Stomach (tissue), 4 donors: ENCODE measurements around the gene CACNA1H.

Experiments used
- POLR2A ChIP-seq, 4 donors: fragments of 450-650 bp; IDR thresholded peaks; one replicate each; pipeline ENCODE4 v1.6.1; 2016; ENCODE audit warnings: antibody characterized with exemption in 4 of 4, control low read depth in 2 of 4, mild to moderate bottlenecking in 1 of 4, moderate library complexity in 1 of 4
- TF ChIP-seq, protein P1 (sequence below), 7 experiments: fragments of 450-650 bp in 4 of 7; fragments of 200-600 bp in 3 of 7; sonication (generic) in 3 of 7; IDR thresholded peaks; one replicate each; pipeline ENCODE4 v1.5.1; 2016 to 2019; ENCODE audit warnings: antibody characterized with exemption in 7 of 7, control low read depth in 2 of 7, mild to moderate bottlenecking in 1 of 7

GRCh38 chr16:1214719-1215118, 61.8 kb downstream of the CACNA1H start:
- TF ChIP-seq, protein P1, sequence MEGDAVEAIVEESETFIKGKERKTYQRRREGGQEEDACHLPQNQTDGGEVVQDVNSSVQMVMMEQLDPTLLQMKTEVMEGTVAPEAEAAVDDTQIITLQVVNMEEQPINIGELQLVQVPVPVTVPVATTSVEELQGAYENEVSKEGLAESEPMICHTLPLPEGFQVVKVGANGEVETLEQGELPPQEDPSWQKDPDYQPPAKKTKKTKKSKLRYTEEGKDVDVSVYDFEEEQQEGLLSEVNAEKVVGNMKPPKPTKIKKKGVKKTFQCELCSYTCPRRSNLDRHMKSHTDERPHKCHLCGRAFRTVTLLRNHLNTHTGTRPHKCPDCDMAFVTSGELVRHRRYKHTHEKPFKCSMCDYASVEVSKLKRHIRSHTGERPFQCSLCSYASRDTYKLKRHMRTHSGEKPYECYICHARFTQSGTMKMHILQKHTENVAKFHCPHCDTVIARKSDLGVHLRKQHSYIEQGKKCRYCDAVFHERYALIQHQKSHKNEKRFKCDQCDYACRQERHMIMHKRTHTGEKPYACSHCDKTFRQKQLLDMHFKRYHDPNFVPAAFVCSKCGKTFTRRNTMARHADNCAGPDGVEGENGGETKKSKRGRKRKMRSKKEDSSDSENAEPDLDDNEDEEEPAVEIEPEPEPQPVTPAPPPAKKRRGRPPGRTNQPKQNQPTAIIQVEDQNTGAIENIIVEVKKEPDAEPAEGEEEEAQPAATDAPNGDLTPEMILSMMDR (IDR thresholded peaks at IDR 0.05) = no peak
- TF ChIP-seq POLR2A (IDR thresholded peaks at IDR 0.05) = no peak
